SK-N-MC (cell line): ENCODE data around the gene ZNF611.

Experiments used
- DNase-seq: peaks from one replicate; pipeline ENCODE4 v3.0.0-alpha.2; 2011; ENCODE audit warnings: low read depth, low spot score
- H3K27ac ChIP-seq: fragments of 200-600 bp; sonication (generic); 2 replicates; pipeline ENCODE4 v1.5.1; 2016; ENCODE audit warnings: mixed run types
- H3K36me3 ChIP-seq: fragments of 200-600 bp; sonication (generic); 2 replicates; pipeline ENCODE4 v1.6.1; 2017; ENCODE audit warnings: antibody characterized with exemption, low read length, mixed read lengths; ENCODE audit not compliant: insufficient read depth
- H3K4me3 ChIP-seq: fragments of 200-600 bp; sonication (generic); 2 replicates; pipeline ENCODE4 v1.5.1; 2016
- H3K9ac ChIP-seq: fragments of 200-600 bp; sonication (generic); 2 replicates; pipeline ENCODE4 v1.8.0; 2017; ENCODE audit warnings: mixed run types, mixed read lengths; ENCODE audit not compliant: insufficient read length
- H3K9me3 ChIP-seq: fragments of 200-600 bp; sonication (generic); 2 replicates; pipeline ENCODE4 v1.6.1; 2017; ENCODE audit warnings: low read depth, mild to moderate bottlenecking, antibody characterized with exemption, low read length, moderate library complexity, mixed read lengths
- EZH2 ChIP-seq: fragments of 200-600 bp; sonication (generic); IDR thresholded peaks from one replicate; pipeline ENCODE4 v1.6.1; 2017; ENCODE audit warnings: antibody characterized with exemption
- FOXP2 ChIP-seq: optimal IDR thresholded peaks from 2 replicates; pipeline ENCODE3; 2011; ENCODE audit warnings: mild to moderate bottlenecking, moderate library complexity; ENCODE audit not compliant: insufficient read depth; ENCODE audit errors: extremely low read length, control extremely low read depth
- POLR2AphosphoS5 ChIP-seq: IDR thresholded peaks from 2 replicates; pipeline ENCODE4 v1.6.1; 2012; ENCODE audit warnings: mild to moderate bottlenecking, low read depth, low read length, borderline replicate concordance

ZNF611 gene

GRCh38 chr19:52673014-52673413 is 61.8 kb downstream of the ZNF611 start:
- TF ChIP-seq EZH2 = no peak
- no peak for TF ChIP-seq POLR2AphosphoS5
- TF ChIP-seq FOXP2 = no peak
- DNase-seq = no peak
- peaks cover 3% of the 10 kb centered on the region; the same call in 1 of the 2 replicates for H3K9me3 ChIP-seq
- H3K27ac ChIP-seq = no peak overlapping the region
- H3K9ac ChIP-seq = no peak overlapping the region
- H3K36me3 ChIP-seq = no peaks in the 10 kb centered on the region; the same call in 1 of the 2 replicates
- H3K4me3 ChIP-seq = no peak overlapping the region

GRCh38 chr19:52670046-52670445 is 64.8 kb downstream of the ZNF611 start:
- no peak overlapping the region for H3K9ac ChIP-seq
- no peak for DNase-seq
- H3K27ac ChIP-seq = no peak overlapping the region
- H3K4me3 ChIP-seq = no peak overlapping the region
- H3K9me3 ChIP-seq = peaks cover 3% of the 10 kb centered on the region; the same call in 1 of the 2 replicates
- no peaks in the 10 kb centered on the region; the same call in 1 of the 2 replicates for H3K36me3 ChIP-seq
- no peak for TF ChIP-seq EZH2
- TF ChIP-seq POLR2AphosphoS5 = no peak
- no peak for TF ChIP-seq FOXP2

- TF ChIP-seq FOXP2 (no peak), POLR2AphosphoS5 (no peak), EZH2 (no peak)
- Histone ChIP-seq H3K27ac (no peak overlapping the region), H3K9ac (no peak overlapping the region), H3K36me3 (no peaks in the 10 kb centered on the region; the same call in 1 of the 2 replicates), H3K9me3 (peaks cover 3% of the 10 kb centered on the region; the same call in 1 of the 2 replicates), H3K4me3 (no peak overlapping the region)
- no peak for DNase-seq
Measured at GRCh38 chr19:52669586-52669985, 65.3 kb downstream of the ZNF611 start.

- Histone ChIP-seq H3K36me3 (no peaks in the 10 kb centered on the region; the same call in 1 of the 2 replicates), H3K9me3 (peaks cover 2% of the 10 kb centered on the region; the same call in 1 of the 2 replicates), H3K27ac (no peak overlapping the region), H3K9ac (no peak overlapping the region), H3K4me3 (no peak overlapping the region)
- DNase-seq = no peak
- no peak for TF ChIP-seq FOXP2
- no peak for TF ChIP-seq EZH2
- TF ChIP-seq POLR2AphosphoS5 = no peak
Measured at GRCh38 chr19:52667972-52668371, 66.9 kb downstream of the ZNF611 start.

- no peak overlapping the region for H3K9ac ChIP-seq
- H3K27ac ChIP-seq = no peak overlapping the region
- TF ChIP-seq FOXP2 (no peak), POLR2AphosphoS5 (no peak), EZH2 (no peak)
- no peaks in the 10 kb centered on the region; the same call in 1 of the 2 replicates for H3K36me3 ChIP-seq
- H3K9me3 ChIP-seq = no peaks in the 10 kb centered on the region
- H3K4me3 ChIP-seq = no peak overlapping the region
- no peak for DNase-seq
Measured at GRCh38 chr19:52666506-52666905, 68.3 kb downstream of the ZNF611 start.

GRCh38 chr19:52665529-52665928 is 69.3 kb downstream of the ZNF611 start:
- no peaks in the 10 kb centered on the region for H3K9me3 ChIP-seq
- no peak overlapping the region for H3K27ac ChIP-seq
- DNase-seq = no peak
- H3K4me3 ChIP-seq = no peak overlapping the region
- TF ChIP-seq EZH2 (no peak), FOXP2 (no peak)
- no peak overlapping the region for H3K9ac ChIP-seq
- H3K36me3 ChIP-seq = no peaks in the 10 kb centered on the region; the same call in 1 of the 2 replicates

GRCh38 chr19:52665027-52665426 is 69.8 kb downstream of the ZNF611 start:
- peaks cover 3% of the 10 kb centered on the region; the same call in 1 of the 2 replicates for H3K36me3 ChIP-seq
- H3K9ac ChIP-seq = no peak overlapping the region
- H3K27ac ChIP-seq = no peak overlapping the region
- no peak overlapping the region for H3K4me3 ChIP-seq
- no peak for DNase-seq
- H3K9me3 ChIP-seq = no peaks in the 10 kb centered on the region
- TF ChIP-seq POLR2AphosphoS5 (no peak), FOXP2 (no peak), EZH2 (no peak)

GRCh38 chr19:52664461-52664860 is 70.4 kb downstream of the ZNF611 start:
- Histone ChIP-seq H3K36me3 (peaks cover 7% of the 10 kb centered on the region; the same call in 1 of the 2 replicates), H3K27ac (no peak overlapping the region), H3K4me3 (no peak overlapping the region), H3K9me3 (no peaks in the 10 kb centered on the region), H3K9ac (no peak overlapping the region)
- TF ChIP-seq POLR2AphosphoS5 (no peak), FOXP2 (no peak), EZH2 (no peak)
- no peak for DNase-seq

GRCh38 chr19:52662631-52663030 is 72.2 kb downstream of the ZNF611 start:
- H3K36me3 ChIP-seq = peaks cover 22% of the 10 kb centered on the region; the same call in 1 of the 2 replicates
- TF ChIP-seq EZH2 (no peak), FOXP2 (no peak), POLR2AphosphoS5 (no peak)
- no peak overlapping the region for H3K9ac ChIP-seq
- H3K9me3 ChIP-seq = no peaks in the 10 kb centered on the region
- no peak overlapping the region for H3K4me3 ChIP-seq
- no peak overlapping the region for H3K27ac ChIP-seq
- DNase-seq = no peak
